GM18507 (cell line): ENCODE measurements around the gene SPTLC3.

Experiments used
- DNase-seq: peaks from one replicate; pipeline ENCODE4 v3.0.0; 2011; ENCODE audit warnings: low read depth; ENCODE audit not compliant: insufficient read length; ENCODE audit errors: extremely low spot score
- FAIRE-seq: peaks from 2 replicates; lab custom pipeline; 2011; peaks lifted over from hg19 to GRCh38; lab: Jason Lieb, UNC

Gene SPTLC3

GRCh38 chr20:13025181-13025580 lies 16.4 kb downstream of the SPTLC3 start:
- DNase-seq (no peak), FAIRE-seq (no peak)

DNA sequence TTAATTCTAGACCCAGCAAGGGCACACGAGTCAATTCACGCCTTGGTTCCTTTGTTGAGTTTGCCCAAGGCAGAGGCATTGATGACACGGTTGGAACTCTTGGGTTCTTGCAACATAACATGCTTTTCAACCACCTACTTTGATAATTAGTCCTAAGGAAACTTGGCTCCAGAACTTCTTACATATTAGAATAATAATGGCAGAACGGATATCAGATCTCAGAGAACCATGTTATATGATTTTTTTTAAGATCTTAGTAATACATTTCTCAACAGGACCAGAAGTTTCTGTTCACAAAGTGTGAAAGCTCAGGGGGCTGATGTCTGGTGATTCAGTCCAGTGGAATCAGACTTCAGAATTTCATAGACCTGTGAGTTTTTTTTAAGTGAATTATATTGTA lies 19.2 kb downstream of the SPTLC3 start:
- no peak for FAIRE-seq
- no peak for DNase-seq

- DNase-seq = no peak
- FAIRE-seq = no peak
These were observed 19.9 kb downstream of the SPTLC3 start for GRCh38 chr20:13028673-13029072.

DNA sequence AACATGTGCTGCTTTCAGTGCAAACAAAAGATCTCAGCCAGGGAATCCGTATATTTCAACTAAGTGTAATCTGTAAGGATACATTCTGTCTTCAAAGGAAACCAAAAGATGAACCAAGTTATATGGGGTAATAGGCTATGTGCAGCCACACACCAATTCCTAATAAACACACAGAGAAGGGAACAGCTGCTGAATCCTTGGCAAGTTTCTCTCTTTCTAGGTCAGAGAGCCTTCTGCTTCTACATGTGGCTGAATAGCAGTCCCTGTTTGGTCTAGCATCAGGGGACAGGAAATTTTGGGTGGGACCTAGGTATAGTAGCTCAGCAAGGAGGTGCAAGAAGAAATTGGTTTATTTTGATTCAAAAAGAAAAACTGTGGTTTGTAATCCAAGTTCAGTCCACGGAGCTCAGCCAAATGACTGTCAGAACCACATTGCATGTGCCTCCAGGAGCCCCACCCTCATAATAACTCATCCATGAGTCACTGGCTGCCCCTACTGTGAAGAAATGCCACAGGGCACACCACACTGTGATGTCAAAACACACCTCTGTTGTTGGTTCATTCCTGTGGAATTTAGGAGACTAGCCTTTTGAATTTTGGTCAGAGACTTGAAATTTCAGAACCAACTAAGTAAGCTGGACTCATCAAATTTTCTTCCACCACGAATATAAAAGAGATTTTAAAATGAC lies 21.1 kb downstream of the SPTLC3 start:
- DNase-seq (no peak), FAIRE-seq (no peak)

- FAIRE-seq = no peak
These were observed 23.0 kb downstream of the SPTLC3 start for GRCh38 chr20:13031751-13032150.

DNA sequence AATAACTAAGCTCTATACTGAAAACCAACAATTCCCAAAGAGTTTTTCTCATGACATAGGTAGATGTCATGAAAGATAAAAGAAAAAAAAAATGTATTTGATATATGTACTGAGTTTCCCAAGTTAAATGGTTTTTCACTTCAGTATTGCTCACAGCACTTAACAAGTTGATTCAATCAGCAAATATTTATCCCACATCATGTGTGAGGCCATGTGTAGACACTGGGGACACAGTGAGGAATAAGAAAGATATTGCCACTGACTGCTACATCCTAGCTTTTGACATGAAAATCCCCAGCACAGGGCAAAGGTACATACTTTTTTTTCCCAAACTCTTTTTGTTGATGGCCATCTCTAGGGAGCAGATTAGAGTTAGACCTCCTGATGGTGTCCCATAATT lies 25.3 kb downstream of the SPTLC3 start:
- FAIRE-seq = no peak
- no peak for DNase-seq

More at GRCh38 chr20:13031751-13032150, 23.0 kb downstream of the SPTLC3 start:
- DNase-seq = no peak

- no peak for FAIRE-seq
These were observed 26.2 kb downstream of the SPTLC3 start for GRCh38 chr20:13034936-13035335.

GRCh38 chr20:13035399-13036152 lies 26.8 kb downstream of the SPTLC3 start:
- FAIRE-seq (no peak), DNase-seq (no peak)

More at GRCh38 chr20:13034936-13035335, 26.2 kb downstream of the SPTLC3 start:
- no peak for DNase-seq

DNA sequence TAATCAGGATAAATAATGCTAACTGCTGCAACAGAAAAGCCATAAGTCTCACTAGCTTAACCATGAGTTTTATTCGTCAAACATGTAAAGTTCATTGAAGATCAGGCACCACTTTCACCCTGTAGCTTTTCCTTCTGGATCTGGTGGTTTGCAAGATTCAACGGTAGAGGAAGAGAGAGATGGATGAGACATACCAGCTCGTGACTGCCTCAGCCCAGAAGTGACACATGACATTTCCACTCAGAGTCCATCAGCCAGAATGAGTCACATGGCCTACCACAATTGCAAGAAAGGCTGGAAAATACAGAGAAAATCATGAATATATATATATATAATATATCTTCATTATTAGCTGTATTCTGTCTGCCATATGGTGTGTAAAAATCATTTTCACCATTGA lies 29.0 kb downstream of the SPTLC3 start:
- no peak for DNase-seq
- no peak for FAIRE-seq

DNA sequence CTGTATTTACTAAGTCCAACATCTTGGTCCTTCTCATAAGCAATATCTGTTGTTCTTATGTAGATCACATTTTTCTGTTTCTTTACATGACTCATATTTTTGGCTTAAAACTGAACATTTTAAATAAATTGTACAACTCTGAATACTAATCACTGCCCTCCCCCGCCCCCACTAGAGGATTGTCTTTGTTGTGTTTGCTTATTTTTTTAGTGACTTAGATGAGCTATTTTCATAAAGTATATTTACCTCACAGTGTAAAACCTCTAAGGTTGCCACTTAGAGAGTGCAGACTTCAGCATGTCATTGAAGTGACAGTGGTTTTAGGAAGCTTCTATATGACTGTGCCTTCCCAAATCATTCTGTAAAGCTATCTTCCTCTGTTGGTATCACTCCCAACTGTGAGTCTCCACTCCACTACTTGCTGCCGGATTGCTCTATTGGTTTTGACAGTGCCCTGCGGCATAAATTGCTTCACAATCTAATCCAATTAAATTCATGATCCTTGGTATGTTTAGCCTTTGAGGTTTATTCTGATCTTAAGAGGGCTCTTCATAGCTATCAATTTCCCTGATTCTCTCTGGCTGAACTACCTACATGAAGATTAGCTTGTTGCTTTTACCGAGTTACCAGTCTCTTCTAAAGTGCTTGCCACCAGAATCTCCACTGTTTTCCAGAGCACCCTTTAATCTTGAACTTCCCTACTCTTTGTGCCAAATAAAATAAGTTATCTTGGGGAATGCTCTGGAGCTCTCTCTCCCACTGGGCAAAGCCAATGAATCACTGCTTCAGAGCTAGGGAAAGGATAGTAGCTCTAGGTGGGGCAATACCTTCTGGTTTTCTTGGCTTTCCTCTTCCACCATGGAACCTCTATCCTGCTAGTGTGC lies 33.0 kb downstream of the SPTLC3 start:
- FAIRE-seq (no peak), DNase-seq (no peak)

- no peak for DNase-seq
- FAIRE-seq = no peak
These were observed 33.7 kb downstream of the SPTLC3 start for GRCh38 chr20:13042458-13042794.

GRCh38 chr20:13046409-13046808 lies 37.6 kb downstream of the SPTLC3 start:
- DNase-seq (no peak), FAIRE-seq (no peak)

GRCh38 chr20:13054011-13054410 lies 45.2 kb downstream of the SPTLC3 start:
- DNase-seq (no peak), FAIRE-seq (no peak)

GRCh38 chr20:13058666-13059389 lies 50.1 kb downstream of the SPTLC3 start:
- FAIRE-seq = no peak
- DNase-seq = no peak

- DNase-seq = no peak
- no peak for FAIRE-seq
These were observed 50.8 kb downstream of the SPTLC3 start for GRCh38 chr20:13059398-13060136.

- DNase-seq (no peak), FAIRE-seq (no peak)
These were observed 51.6 kb downstream of the SPTLC3 start for GRCh38 chr20:13060327-13060726.

DNA sequence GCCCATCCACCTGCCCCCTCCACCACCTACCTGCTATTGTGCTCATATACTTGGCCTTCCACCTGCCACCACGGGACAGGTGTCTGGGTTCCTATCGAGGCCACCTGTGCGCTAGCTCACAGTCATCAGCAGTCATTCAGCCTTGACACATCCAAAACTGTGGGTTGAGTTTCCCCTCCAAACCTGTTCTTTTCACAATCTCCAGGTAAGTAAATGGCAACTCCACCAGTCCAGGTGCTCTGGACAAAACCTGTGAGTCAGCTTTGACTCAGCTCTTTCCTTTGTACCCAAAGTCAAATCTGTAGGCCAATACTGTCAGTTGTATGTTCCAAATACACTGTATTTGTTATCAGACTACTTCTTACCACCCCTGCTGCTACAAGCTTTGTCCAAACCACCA lies 52.6 kb downstream of the SPTLC3 start:
- FAIRE-seq (no peak), DNase-seq (no peak)

DNA sequence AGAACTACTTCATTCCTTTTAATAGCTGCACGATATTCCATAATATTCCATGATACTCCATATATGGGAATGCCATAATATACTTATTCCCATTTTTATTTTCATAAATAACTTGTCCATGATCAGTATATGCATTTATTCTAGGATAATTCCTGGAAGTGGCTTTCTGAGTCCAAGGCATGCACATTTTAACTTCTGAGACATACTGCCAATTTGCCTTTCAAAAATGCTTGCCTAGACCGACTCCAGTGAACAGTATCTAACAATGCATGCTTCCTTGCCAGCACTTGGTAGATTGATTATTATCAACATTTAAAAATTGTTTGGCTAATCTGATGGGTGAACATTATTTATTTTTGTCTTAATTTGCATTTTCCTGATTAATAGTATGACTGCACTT lies 54.0 kb downstream of the SPTLC3 start:
- DNase-seq = no peak
- FAIRE-seq = no peak

DNA sequence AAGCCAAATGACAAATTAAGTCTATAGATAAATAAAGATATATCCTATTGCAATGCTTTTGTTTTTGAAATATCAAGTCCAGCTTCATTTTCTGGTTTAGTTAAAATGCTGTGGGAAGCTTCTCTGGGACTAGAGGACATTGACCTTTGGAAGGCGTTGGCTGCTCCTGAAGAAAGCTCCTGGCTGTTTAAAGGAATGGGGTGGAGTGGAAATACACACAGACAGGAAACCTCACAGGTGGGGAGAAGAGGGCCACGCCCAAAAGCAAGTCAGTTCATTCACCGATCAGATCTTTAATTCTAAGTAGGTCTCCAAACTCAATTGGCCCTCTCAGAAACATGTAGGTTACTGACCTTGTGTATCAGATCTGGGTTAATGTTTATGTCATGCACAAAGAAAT lies 59.6 kb downstream of the SPTLC3 start:
- no peak for DNase-seq
- FAIRE-seq = no peak
